Left kidney (tissue), 2 donors: ENCODE results near the gene DRAP1. TPM values are rescaled to one million over a fixed set of nuclear protein-coding genes. Genes with fewer than 3 reads are reported as not detected.
"Not testable (repeated sequence)": the region's sequence is repeated elsewhere in the genome, so short reads cannot be mapped to it uniquely, and the experiment has no call there.

Experiments
- DNase-seq: peaks from one replicate; pipeline ENCODE4 v3.0.0-alpha.2; 2013
- polyA plus RNA-seq: library from polyadenylated mRNA; unstranded; fragments of 120-200 nt; gene quantifications from one replicate; pipeline ENCODE4 v1.2.1, GENCODE V29; 2013; ENCODE audit not compliant: insufficient read length

Gene DRAP1
- polyA plus RNA-seq, 1 donor: 65.8 TPM

DNA sequence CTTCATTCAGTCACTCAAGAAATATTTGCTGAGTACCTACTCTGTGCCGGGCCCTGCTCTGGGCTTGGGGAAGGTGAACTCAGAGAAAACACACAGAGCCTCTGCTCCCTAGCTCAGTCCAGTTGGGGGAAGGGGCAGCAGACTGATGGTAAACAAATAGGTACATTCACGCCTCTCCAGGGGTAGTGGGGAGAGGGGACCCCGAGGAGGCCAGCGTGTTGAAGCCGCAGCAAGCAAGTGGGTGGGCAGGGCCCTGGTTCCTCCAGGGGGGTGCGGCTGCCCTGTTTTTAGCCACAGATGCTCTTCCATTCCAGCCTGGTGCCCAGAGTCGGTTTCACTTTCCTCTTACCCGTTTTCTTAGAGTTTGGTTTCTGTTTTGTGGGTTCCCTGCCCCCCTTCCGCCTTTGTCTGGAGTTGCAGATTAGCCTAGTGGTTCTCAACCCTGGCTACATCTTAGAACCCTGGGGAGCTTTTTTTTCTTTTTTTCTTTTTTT, 8.7 kb downstream of the DRAP1 start:
- DNase-seq: no peak

DNA sequence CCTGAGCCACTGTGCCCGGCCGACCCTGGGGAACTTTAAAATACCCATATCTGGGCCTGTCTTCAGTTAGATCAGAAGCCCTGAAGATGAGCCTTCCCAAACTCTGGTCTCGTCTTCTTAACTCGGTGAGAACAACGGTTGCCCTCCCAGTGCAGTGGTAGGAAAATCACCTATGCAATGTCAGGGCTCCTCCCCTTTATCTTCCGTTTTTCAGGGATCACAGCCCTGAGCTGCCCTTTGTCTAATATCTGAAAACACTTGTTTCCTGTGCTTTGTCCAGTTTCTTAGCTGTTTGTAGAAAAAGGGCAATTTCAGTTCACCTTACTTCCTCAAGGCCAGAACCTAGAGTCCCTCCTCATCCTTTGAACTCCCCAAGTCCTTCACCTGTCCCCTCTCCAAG, 9.4 kb downstream of the DRAP1 start:
- no peak for DNase-seq

DNA sequence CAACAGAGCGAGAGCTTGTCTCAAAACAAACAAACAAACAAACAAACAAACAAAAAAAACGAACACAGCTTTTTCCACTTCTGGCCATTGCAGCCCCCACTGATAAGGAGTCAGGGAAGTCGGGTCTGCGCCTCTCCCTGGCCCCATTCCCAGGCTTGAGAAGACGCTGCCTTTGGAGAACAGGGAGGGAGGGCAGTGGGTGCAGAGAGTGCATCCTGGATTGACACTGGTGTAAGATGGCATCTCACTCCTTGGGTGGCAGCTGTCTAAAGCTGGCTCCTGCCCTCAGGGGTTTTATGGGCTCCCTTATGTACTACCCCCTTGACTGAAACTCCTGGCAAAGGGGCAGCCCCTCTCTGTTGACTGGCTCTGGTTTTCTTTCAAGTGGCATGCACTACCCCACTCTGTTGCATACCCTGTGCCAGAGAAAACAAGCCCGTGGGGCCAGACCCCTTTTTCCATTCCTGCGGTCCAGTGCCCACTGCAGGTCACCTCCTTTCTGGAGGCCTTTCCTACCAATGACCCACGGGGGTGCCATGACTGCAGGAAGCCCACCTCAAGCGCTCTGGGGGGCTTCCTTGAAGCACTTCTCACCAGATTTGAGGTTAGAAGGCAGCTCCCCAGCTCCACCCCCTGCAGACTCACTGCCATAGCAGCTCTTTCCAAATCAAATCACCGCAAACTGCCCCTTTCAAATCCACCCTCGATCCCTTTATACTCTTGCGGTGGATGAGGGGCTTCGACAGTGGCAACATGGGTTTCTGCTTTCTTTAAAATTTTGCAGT, 12.7 kb downstream of the DRAP1 start:
- DNase-seq: no peak

DNA sequence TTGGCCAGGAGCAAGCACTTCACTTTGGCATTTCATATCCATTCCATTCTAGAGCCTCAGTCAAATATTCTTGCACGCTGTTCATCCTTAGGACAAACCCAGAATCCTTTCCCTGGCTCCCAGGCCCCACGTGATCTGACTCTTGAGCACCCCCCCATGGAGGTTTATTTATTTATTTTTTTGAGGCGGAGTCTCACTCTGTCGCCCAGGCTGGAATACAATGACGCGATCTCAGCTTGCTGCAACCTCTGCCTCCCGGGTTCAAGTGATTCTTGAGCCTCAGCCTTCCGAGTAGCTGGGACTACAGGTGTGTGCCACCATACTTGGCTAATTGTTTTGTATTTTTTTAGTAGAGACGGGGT, 13.3 kb downstream of the DRAP1 start:
- no peak for DNase-seq

DNA sequence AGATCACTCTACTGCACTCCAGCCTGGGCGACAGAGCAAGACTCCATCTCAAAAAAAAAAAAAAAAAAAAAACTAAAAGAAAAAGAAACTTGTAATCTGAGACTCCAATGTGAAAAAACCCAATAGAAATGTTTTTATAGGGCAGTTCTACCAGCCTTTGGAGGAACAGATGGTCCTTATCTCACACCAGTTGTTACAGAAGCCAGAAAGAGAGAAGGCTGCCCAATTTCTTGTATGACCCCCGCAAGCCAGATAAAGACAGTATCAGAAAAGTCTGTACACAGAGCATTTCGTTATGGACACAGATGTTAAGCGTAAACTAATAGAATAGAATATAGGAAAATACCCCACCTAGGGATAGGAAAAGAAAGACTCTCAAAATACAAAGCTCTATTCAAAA, 14.8 kb downstream of the DRAP1 start:
- no peak for DNase-seq

DNA sequence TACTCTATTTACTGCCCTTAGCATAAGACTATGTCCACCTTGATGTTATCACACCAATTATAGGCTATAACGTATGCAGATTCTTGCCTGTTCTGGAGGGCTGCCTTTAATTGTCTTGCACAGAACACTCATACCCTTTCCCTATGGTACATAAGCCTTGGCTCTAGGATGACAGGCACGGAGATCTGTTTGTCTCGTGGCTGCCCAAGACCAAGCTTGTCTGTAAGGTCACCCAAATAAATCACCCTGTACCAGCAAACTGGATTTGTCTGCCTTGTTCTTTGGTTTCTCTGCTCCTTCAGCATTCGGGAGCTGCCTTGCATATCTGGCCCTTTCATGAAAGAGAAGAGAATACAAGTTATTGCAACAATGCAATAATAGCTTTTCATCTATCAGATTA, 18.5 kb downstream of the DRAP1 start:
- no peak for DNase-seq

DNA sequence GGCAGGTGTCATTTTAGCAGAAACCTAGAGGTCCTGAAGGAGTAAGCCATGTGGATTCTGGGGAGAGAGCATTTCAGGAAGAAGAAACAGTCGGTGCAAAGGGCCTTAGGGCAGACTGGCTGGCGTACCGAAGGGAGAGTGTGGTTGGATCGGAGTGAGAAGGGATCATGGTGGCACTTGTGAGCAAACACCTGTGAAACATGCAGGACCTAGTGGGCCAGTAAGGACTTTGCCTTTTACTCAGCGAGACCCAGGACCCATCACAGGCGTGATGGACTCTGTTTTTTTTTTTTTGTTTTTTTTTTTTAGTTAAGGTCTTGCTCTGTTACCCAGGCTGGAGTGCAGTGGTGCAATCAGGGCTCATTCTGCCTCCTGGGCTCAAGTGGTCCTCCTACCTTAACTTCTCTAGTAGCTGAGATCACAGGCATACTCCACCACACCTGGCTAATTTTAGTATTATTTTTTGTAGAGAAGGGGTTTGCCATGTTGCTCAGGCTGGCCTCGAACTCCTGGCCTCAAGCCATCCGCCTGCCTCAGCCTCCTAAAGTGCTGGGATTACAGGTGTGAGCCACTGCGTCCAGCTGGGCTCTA, 22.6 kb downstream of the DRAP1 start:
- no peak for DNase-seq

DNA sequence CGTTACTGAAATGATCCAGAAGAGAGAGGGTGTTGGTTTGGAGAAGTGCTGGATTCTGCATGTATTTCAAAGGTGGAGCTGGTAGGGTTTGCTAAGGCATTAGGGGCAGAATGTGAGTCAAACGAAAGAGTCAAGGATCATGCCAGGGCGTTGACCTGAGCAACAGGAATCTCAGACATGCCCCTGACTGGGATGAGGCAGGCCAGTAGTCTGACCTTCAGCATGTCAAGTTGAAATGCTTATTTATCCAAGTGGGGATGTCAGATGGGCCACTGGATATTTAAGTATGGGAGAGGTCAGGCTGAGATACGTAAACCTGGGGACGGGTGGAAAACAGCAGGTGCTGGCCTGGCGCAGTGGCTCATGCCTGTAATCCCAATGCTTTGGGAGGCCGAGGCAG, 23.3 kb downstream of the DRAP1 start:
- no peak for DNase-seq

DNA sequence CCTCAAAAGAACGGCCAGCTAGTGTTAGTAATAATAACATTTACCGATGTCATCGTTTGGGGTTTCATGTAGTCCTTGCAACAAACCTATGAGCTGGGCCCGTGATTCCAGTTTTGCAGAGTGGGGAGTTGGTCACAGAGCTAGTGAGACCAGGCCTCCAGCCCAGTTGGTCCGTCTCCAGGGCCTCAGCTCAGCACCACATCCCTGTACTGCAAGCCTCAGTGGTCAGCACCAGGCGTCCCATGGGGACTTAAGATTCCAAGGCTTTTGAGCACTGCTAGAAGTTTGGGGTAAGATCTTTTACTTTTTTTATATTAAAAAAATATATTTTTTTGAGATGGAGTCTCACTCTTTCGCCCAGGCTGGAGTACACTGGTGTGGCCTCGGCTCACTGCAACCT, 25.0 kb downstream of the DRAP1 start:
- DNase-seq: no peak

DNA sequence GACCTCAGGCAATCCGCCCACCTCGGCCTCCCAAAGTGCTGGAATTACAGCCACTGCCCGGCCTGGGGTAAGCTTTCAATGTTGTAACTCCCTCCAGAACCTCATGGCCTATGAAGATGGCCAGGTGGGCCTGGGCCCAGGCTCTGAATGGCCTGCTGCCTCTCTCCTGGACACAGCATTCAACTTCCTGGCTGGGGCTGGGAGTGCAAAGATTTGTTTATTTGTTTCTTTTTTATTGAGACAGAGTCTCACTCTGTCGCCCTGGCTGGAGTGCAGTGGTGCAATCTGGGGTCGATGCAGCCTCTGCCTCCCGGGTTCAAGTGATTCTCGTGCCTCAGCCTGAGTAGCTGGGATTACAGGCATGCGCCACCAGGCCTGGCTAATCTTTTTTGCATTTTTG, 25.5 kb downstream of the DRAP1 start:
- DNase-seq: no peak

DNA sequence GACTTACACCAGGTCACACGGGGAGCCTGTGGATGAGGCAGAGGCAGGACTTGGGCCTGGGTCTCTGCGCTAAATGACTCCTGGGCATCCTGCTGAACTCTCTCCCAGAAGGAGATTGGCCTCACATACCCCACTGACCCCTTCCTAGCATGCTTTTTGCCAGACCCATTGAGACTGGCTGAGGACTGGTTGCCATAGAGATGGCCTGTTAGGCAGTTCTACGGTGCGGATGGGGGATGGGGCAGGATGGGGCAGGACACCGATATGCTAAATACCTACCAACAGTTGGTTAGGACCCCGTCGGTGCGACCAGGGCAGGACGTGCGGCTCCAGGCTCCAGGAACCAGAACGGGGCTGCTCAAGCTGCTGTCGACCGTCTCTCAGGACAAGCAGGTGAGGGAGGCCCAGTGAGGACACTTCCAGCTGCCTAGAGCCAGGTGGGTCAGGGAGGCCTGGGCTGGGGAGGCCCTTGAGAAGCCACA, 26.2 kb downstream of the DRAP1 start, which contains the start of gene TSGA10IP:
TSS of gene TSGA10IP (plus strand) at position 51 of the 482 bp plus-strand sequence. CDS start at position 247, 196 bp downstream.
- no peak for DNase-seq

DNA sequence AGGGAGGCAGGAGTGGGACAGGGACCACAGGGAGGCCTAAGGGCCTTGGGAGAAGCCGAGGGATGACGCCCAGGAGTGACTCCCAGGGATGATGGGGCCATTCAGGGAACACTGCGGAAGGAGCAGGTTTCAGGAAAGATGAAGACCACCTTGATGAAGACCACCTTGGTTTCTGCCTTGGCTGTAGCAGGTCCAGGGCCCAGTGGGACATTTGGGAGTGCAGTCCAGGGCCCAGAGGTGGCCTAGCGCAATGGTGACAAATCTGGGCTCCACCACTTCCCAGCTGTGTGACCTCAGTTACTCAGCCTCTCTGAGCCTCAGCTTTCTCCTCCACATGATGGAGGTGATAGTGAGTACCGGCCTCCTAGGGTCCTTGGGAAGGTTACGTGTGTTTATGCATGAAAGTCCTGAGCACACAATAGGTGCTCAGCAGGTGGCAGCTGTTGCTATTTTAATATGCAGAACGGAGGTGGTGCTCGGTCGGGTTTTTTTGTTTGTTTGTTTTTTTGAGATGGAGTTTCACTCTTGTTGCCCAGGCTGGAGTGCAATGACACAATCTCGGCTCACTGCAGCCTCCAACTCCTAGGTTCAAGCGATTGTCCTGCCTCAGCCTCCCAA, 26.8 kb downstream of the DRAP1 start:
- DNase-seq: no peak

DNA sequence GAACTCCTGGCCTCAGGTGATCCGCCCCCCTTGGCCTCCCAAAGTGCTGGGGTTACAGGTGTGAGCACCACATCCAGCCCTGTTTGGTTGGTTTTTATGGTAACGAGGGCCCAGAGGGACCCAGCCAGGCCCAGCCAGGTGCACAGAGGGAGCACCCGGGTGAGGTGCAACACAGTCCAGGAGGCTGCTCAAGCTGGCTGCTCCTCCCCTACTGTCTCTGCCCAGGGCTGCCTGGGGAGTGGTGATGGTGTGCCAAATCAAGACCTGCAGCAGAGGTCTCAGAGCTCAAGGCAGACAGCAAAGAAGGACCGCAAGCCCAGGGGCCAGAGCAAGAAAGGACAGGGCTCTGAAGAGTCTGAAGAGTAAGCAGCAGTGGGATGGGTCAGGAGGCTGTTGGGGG, 27.4 kb downstream of the DRAP1 start:
- DNase-seq: no peak

DNA sequence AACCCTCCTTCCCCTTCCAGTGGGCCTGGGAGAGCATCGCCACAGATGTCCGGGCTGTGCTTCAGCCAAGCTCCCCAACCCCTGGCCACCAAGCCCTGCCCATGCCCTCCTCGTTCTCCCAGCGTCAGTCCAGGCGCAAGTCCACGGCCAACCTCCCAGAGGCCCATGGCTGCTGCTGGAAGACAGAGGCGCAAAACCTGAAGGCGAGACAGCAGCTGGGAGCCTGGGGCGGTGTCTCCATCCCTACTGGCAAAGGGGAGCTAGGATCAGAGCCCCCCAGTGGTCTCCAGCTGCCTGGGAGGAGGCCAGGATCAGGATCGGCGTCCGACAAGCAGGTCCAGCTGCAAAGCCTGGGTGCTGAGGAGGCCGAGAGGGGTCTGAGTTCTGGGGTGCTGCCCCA, 27.9 kb downstream of the DRAP1 start:
- no peak for DNase-seq

DNA sequence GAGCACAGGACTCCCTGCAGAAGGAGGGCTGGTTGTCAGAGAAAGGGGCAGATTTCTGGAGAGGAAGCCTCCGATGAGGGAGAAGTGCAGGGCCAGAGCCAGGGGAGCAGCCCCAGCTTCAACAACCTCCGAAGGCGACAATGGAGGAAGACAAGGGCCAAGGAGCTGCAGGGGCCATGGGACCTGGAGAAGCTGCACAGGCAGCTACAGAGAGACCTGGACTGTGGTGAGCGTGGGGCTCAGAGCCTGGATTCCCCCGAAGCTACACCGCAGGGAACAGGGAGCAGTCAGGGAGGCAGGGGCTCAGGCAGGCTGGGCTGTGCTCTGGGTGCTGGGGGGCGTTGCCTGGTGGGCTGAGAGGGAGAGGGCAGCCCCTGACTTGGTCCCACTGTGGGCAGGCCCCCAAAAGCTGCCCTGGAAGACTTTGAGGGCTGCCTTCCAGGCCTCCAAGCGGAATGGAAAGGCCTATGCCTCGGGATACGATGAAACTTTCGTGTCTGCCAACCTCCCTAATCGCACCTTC, 28.4 kb downstream of the DRAP1 start:
- no peak for DNase-seq

DNA sequence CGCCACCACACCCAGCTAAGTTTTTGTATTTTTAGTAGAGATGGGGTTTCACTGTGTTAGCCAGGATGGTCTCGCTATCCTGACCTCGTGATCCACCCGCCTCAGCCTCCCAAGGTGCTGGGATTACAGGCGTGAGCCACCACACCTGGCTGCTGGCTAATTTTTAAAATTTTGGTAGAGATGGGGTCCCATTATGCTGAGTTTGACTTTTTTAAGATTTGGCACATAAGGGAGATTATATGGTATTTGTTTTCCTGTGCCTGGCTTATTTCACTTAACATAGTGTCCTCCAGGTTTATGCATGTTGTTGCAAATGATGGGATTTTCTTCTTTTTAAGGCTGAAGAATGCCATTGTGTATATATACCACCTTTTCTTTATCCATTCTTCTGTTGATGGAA, 31.5 kb downstream of the DRAP1 start:
- DNase-seq: not testable (repeated sequence)

DNA sequence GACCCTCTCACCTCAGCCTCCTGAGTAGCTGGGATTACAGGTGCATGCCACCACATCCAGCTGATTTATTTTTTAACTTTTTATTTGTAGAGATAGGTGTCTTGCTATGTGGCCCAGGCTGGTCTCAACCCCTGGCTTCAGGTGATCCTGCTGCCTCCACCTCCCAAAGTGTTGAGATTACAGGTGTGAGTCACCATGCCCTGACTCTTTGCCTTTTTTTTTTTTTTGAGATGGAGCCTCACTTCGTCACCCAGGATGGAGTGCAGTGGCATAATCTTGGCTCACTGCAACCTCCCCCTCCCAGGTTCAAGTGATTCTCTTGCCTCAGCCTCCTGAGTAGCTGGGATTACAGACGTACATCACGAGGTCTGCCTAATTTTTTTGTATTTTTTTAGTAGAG, 32.4 kb downstream of the DRAP1 start:
- not testable (repeated sequence) for DNase-seq

DNA sequence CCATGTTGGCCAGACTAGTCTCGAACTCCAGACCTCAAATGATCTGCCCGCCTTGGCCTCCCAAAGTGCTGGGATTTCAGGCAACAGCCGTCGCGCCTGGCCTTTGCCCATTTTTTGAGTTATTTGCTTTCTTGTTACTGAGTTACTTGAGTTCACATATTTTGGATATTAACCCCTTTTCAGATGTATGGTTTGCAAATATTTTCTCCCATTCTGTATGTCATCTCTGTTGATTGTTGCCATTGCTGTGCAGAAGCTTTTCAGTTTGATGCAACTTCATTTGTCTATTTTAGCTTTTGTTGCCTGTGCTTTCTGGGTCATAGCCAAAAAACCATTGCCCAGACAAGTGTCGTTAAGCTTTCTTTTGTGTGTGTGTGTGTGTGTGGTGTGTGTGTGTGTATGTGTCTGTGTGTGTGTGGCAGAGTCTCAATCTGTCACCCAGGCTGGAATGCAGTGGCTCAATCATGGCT, 32.9 kb downstream of the DRAP1 start:
- no peak for DNase-seq

DNA sequence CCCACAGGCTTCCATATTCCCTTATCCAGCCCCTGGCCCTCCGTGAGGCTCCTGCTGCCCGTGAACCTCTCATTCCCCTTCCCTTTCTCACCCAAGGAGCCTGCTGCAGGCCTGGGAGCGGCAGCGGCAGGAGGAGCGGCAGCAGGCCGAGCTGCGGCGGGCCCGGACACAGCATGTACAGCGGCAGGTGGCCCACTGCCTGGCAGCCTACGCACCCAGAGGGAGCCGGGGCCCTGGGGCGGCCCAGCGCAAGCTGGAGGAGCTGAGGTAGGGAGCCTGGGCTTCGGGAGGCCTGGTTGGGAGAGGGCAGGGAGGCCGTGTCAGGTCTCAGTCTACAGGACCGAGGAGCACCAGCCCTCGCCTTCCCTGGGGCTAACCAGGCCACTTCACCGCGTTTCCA, 34.2 kb downstream of the DRAP1 start:
- no peak for DNase-seq

DNA sequence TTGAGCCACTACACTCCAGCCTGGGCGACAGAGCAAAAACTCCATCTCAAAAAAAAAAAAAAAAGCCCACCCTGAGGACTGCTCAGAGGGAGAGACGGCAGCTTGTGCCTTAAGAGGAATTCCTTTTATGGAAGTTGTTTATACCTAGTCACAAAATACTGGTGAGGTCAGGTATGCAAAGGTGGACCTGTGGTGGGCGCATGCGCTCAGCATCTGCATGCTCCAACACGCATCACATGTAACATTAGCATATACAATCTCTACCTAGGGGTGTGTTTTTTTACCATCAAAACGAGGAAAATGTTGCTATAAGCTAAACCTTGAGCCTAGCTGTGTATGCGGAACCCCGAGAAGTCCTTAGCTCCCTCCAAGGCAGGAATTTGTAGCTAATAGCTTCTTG, 35.5 kb downstream of the DRAP1 start:
- DNase-seq: no peak

DNA sequence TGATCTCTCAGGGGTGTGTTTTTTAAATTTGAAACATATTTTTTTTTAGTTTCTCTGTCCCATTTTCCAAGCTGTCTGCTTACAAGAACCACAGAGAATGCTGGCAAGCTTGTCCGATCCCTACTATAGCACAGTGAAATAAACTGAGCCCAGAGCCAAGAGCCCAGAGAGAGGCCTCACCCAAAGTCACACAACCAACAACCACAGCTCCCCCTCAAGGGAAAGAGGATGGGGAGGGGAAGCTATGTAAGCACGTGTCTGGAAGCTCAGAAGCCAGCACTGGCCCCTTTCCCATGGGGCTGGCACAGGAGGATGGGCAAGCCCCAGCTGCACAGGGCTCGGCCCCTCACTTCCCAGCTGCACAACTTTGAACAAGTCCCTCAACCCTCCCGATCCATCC, 39.1 kb downstream of the DRAP1 start:
- DNase-seq: no peak

DNA sequence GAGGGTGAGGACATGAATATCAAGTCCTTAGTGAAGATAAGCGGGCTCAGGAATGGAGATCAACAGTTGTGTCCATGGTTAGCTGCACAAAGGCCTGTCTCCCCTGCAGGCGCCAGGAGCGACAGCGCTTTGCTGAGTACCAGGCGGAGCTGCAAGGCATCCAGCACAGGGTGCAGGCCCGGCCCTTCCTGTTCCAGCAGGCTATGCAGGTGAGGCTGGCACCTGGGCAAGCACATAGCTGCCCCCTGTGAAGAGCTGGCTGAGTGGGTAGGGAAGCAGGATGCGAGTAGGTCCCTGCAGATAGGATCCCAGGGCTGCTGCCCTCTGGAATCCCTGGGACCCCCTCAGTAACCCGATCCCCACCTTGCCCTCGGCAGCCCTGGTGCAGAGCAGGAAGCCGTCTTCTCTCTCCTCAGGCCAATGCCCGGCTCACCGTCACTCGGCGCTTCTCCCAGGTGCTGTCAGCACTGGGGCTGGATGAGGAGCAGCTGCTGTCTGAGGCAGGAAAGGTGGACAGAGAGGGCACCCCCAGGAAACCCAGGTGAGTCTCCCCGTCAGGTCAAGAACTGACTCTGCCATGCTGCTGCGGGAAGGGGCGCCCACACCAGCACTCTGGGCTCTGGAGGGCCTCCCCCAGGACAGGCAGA, 39.7 kb downstream of the DRAP1 start:
- no peak for DNase-seq
